Measurements from ENCODE around the gene AGAP1. TPM values are rescaled to one million over a fixed set of nuclear protein-coding genes. Genes with fewer than 3 reads are reported as not detected.

AGAP1 gene
- polyA plus RNA-seq, 4 donors: 17.5 to 19.9 (median 19.3) TPM

DNA sequence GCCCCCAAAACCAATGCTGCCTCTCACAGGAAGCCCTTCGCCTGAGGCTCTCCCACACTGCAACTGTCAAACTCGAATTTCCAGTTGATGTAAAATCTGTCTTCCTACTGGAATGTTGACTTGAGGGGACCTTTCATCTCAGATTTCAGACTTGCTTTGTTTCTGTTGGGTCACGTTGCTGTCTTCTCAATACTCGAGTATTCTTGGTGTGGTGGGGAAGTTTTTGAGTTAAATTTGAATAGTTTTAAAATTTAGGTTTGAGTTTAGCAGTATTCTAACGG is 50.8 kb downstream of the AGAP1 start:
- DNase-seq (ENCODE audit: low read depth in 4 of 4, low spot score in 3 of 4): no peak

DNA sequence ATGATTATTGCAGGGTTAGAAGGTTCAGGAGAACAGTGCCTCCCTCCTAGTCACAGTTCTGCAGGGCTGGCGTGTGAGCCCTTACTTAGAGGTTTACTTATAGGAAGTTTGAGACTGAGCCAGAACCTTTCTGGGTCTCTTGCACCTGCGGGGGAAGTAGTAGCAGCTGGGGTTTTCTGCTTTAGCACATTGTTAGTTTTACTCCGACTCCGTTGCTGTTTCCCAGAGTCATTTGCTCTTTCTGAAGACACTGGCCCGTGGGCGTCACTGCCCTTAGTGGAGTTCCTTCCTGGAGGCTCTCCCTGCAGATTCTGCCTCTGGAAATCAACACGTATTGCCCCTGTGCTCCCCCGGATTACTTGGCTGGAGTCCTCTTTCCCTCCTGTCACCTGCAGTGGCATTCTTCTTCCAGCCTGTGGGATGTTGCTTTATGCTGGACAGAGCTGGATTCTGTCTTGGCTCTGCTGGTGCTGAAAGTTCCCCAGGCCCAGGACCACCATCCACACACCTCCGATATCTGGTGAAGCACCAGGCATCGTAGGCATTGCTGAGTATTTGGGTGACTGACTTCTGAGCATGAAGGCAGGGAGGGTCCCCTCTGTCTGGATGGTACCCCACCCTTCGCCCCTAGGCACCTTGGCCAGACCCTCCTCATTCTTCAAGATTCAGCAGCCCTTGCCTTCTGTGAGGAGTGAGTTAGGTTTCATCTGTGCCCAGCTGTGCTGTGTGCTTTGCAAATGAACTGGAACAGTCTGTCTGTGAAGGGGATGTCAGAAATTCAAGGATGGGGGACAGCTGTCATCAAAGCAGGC is 51.7 kb downstream of the AGAP1 start:
- DNase-seq (ENCODE audit: low read depth in 4 of 4, low spot score in 3 of 4): no peak

DNA sequence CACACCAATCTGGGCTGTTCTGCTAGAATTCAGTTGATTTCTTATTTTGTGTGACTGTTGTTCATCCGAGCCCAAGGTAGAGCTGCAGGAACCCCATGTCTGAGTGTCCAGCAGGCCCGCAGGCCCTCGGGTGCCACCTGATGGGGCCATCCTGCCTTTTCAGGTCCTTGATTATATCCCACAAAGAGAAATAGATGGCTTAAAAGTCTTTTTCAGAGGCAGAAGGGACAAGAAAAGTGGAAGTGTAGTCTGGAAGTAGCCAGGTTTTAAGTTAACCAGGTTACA is 52.2 kb downstream of the AGAP1 start:
- DNase-seq (ENCODE audit: low read depth in 4 of 4, low spot score in 3 of 4): no peak

DNA sequence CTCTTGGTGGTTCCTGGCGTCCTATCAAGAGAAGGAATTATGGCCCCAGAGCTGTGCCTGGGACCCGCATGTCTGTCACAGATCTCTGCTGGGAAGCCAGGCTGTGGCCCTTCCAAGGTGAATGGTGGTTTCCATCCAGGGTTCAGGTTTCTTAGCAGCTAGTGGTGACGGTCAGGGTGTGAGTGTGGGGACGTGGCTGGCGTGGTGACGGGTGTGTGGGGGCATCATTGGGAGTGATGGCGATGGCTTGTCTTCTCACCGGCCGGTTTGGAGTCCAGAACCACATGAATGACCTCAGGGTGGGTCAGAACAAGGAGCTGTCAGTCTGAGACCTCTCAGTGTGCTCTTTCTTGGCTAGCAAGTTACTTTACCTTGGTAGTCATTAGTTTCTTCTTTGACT is 52.6 kb downstream of the AGAP1 start:
- DNase-seq (ENCODE audit: low read depth in 4 of 4, low spot score in 3 of 4): no peak

DNA sequence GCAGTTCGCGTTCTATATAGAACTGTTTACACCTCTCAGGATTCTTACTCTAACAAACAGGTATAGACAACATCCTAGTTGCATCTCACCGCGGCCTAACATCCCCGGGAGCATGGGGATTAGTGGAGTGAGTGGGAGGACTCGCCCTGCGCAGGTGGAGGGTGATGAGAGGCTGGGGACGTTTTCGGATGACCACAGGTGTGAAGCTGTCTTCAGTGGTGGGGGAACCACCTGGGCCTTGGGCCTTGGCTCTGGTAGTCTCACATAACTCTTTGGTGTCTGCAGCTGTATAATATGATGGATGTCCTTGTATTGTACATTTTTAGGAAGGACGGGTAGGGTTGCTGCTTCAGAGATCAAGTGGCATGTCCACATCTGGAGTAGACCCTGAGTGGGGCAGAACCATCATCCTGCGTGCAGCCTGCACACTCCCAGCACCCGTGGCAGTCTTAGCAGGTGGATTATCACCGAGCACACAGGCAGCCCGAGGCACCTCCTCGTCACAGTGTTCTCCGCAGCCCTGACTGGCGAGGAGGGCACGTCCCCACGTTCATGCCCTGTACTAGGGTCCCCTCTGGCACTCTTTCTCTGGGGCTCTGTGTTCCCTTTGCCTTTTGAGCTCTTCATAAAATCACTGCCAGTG is 56.0 kb downstream of the AGAP1 start:
- no peak for DNase-seq (ENCODE audit: low read depth in 4 of 4, low spot score in 3 of 4)

DNA sequence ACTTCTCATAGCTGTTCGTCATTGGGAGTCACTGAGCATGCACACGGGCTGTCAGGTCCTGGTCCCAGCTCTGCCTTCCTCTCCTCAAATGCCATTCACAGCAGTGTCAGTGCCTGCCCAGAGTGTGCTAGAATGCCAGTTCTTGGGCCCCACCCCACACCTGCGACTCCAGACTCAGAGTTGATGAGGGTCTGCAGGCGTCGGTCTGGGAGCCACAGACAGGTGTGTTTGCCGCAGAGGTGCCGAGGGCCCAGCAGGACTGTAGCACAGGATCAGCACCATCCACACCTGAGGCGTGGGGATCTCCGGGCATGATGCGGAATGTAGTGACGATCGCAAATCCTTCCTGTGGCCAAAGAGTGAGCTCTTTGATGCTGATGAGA is 56.5 kb downstream of the AGAP1 start:
- no peak for DNase-seq (ENCODE audit: low read depth in 4 of 4, low spot score in 3 of 4)

DNA sequence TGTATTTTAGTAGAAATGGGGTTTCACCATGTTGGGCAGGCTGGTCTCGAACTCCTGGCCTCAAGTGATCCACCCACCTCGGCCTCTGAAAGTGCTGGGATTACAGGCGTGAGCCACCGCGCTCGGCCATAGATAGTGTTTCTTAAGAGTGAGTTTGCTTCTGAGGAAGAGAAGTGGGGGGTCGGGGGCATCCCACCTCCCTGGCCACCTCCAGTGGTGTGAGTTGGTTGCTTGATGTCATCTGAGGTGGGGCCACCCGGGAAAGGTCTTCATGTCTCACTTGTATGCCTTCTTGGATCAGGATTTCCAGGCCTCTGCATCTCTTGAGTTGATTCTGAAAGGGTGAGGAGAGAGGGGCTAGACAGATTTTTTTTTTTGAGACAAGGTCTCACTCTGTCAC is 57.1 kb downstream of the AGAP1 start:
- DNase-seq (ENCODE audit: low read depth in 4 of 4, low spot score in 3 of 4): no peak

DNA sequence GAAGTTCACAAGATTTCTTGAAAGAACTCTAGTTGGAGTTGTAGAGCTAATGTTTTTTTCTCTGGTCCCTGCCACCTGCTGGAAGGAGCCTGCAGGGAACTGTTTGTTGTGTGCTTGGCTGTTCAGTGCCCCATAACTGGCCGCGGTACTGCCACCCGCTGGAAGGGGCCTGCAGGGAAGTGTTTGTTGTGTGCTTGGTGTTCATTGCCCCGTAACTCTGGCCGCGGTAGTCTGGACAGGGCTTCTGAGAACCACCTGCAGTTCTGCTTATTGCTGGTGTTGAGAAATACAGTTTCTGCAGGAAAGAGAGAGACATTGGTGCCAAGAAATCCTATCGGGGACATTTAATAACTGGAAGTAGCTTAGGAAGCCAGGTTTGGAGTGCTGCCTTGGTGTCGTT is 58.1 kb downstream of the AGAP1 start:
- DNase-seq (ENCODE audit: low read depth in 4 of 4, low spot score in 3 of 4): peak in 1 of 4 donors; percentile 47

DNA sequence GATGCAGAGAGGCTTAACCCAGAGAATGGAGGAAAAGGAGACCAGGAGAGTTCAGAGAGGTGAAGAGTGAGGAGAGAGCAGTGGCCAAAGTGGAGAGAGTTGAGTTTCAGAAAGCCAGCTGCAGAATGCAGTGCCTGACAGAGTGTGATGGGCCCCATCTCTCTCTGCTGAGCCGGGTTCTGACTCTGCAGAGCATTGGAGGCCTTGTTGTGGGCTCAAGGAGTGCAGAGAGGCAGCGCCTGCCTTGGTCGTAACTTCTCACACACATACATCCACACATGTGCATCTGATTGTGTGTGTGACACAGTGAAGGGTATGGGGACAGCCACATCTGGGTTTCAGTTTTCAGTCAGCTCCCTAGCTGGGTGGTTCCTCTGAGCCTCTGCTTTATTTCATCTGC is 58.8 kb downstream of the AGAP1 start:
- no peak for DNase-seq (ENCODE audit: low read depth in 4 of 4, low spot score in 3 of 4)

DNA sequence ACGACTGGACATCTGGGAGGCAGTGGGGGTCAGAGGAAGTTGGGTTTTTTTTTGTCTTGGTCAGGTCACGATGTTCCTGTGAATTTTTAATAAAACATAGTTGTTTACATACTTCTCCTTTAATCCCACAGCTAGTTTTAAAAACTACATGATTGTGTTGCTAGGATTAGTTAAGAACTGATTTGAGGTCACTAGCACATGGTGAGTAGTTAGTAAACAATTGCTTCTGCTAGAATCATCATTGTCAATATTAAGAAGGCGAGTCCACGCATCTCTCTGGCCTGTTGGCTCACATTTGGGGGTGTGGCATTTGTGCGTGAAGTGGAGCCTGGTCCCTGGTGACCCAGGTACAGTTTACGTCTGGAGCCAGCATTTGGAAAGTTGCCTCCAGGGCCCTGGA is 59.4 kb downstream of the AGAP1 start:
- no peak for DNase-seq (ENCODE audit: low read depth in 4 of 4, low spot score in 3 of 4)

DNA sequence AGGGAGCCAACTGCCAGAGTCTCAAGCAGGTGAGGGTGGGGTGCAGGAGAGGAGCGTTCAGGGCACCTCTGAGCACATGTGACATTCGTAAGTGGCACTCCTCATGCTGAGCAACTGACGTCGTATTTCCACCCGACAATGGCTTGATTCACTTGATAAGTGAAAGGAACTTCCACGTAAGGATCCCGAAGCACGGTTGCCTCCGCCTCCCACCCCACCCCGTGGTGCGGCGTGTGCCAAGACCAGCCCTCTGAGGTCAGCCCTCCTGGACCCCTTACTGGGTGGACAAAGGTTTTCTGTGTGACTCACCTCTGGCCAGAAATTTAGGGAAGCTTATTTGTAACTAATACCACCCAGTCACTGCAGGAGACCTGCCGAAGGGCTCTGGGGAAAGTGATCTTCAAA is 59.9 kb downstream of the AGAP1 start:
- no peak for DNase-seq (ENCODE audit: low read depth in 4 of 4, low spot score in 3 of 4)

DNA sequence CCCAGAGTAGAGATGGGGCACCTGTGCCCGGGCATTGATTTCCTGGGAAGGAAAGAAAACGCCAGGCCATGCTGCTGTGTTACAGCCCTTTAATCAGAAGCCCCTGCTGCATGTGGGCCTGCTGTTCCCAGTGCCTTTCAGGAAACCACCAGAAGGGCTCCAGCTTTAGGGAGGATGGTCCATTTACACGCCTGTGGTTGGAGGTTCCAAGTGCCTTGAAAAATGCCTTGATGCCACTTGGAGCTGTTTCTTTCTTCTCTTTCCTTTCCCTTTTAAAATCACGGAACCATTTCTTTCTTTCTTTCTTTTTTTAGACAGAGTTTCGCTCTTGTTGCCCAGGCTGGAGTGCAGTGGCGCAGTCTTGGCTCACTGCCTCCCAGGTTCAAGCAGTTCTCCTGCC is 60.5 kb downstream of the AGAP1 start:
- DNase-seq (ENCODE audit: low read depth in 4 of 4, low spot score in 3 of 4): no peak

DNA sequence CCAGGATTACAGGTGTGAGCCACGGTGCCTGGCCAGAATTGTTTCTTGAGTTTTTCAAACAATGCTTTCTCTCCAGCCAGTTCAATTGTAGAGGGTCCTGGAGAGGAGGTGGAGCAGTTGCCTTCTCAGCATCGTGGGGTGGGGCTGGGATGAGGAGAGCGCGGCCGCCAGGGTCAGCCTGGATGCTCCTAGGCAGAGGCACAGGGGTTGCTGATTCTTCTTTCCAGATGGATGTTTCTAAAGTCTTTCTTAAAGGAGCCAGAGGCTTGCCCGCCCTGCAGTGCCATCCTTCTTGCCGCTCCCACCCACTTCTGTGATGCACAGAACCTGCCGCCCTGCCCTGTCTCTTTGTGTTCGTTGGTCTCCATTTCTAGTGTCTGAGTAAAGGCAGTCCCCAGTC is 61.1 kb downstream of the AGAP1 start:
- no peak for DNase-seq (ENCODE audit: low read depth in 4 of 4, low spot score in 3 of 4)

DNA sequence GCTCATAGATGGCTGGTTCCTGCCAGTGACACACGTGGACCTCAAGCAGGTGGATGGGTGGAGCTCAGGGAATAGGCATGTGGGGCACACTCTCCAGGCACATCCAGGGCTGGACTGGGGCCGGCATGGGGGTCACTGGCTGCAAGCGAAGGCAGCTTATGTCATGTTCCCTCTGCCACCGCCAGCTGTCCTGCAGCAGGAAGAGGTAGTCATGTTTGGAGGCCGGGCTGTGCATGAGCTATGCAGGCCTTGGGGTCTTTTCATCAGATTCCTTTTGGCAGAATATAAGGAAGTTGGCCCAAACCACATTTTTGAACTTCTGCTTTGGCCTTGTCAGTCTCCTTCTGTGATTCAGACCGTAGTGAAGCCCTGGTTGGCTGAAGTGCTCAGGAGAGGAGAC is 61.5 kb downstream of the AGAP1 start:
- DNase-seq (ENCODE audit: low read depth in 4 of 4, low spot score in 3 of 4): no peak

DNA sequence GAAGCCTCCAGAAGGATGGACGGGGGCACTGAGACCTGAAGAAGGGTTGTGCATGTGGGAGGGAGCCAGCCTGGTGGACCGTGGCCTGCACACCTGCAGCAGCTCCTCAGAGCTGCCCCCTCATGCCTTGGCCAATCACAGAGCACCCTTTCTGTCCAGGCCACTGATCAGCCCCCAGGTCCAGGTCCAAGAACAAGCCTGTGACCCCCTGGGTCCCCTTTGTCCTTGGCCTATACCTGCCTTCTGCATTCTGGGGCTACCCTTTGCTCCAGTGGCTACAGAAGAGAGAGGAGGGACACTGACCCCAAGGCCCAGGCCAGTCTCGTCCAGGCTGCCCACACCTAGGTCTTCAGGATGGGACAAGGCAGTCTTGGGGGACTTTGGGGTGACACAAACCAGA is 62.2 kb downstream of the AGAP1 start:
- no peak for DNase-seq (ENCODE audit: low read depth in 4 of 4, low spot score in 3 of 4)

DNA sequence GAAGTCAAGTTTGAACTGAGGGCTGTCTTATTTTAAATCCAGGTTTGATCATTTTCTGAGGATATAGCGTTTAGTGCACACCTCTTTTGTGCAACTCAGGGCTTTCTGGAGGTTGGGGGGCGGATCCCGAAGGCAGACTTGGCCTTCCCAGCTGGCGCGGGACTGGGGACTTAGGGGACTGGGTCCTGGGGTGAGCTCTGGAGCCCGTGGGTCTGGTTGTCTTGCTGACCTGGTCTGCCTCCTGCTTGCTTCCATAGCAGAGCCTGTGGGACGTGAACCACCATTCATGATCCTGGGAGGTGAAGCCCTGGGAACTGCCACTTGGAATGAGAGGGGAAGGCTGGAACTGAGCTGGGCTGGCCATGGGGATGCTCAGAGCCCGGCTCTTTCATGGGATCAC is 63.1 kb downstream of the AGAP1 start:
- no peak for DNase-seq (ENCODE audit: low read depth in 4 of 4, low spot score in 3 of 4)

DNA sequence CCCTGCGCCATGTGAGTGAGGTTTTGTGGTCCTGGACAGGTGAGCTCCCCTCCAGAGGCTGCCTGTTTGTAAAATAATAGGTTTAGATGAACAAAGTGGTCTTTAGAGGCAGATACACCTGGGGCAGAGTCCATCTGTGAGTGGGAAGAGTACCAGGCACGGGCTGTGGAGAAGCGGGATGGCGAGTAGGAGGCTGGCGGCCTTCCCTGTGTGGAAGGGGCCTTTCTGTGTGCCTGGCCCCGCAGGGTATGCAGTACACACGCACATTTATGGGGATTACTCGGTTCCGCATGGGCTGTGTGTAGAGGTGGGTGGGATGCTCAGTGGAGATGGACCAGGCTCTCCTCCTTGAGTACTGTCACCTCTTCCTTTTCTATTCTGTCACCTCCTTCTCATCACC is 64.1 kb downstream of the AGAP1 start:
- DNase-seq (ENCODE audit: low read depth in 4 of 4, low spot score in 3 of 4): no peak

DNA sequence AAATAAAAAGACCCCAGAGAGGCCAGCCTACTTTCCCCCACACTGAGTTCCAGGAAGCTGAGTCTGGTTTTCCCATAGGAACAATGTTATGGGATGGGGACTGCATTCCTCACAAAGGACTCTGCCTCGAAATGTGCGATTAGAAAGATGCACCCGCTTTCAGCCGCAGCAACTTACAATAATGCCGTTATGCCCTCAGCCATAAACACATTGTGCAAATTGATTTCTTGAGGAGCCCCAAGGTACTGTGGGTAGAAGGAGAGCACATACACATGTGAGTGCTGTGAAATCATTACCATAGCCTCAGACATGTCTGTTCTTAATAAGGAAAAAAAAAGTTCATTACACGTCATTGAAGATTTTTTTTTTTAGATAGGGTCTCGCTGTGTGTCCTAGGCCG is 64.7 kb downstream of the AGAP1 start:
- no peak for DNase-seq (ENCODE audit: low read depth in 4 of 4, low spot score in 3 of 4)

DNA sequence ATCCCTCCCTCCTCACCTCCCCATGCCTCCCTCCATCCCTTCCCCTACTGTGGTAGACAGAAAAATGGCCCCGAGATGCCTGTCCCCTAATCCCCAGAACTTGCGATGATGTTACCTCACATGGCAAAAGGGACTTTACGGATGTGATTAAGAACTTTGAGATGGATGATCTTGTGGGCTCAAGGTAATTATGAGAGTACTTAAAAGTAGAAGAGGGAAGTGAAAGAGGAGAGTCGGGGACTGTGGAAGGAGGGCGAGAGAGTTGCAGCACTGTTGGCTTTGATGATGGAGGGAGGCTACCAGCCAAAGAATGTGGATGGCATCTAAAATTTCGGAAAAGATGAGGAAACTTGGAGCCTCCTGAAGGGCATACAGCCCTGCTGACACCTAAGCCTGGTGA is 66.5 kb downstream of the AGAP1 start:
- DNase-seq (ENCODE audit: low read depth in 4 of 4, low spot score in 3 of 4): no peak

DNA sequence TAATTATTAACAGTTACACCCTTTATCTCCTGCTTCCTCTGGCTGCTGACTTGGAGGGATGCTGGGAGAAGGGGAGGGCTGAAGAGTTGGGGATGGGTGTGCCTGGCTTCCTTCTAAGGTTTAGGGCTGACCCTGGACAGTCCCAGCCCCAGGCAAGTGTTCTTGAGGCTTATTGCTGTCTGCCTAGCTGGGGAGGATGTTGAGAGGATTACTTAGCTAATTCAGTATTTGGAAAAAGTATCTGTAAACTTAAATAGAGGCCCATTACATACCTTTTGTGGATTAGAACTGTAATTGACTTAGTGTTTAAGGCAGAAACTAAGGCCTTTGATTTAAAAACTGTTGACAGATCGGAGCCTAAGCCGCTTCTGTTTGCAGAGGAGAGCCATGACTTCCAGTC is 67.6 kb downstream of the AGAP1 start:
- DNase-seq (ENCODE audit: low read depth in 4 of 4, low spot score in 3 of 4): no peak

DNA sequence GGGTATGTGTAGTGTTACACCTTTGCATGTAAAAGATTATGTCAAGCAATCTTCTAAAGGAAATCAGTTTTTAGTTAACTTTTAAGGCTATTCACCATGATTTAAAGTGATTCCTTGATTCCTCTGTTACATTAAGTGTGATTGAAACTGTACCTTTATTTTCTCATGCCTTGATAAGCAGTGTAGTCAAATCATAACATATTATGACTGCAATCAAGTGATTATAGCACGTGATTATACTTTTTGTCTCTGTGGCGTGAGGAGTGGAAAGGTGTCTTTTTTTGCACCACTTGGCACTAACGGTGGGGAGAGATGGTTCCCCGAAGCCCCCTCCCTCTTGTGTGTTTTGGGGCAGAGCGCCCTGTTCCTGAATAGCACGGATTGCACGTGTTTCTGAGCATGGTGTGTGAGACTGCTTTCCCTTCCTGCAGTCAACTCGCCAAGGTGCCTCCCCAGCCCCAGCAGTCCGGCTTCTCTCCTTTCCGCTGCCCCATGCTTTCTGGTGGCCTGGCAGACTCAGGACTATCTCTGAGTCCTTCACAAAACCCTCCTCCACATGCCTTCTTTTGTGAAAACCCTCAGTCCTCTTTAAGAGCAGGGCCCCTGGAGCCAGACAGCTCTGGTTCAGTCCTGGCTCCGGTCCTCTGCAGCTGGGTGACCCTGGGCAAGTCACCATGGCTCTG is 68.4 kb downstream of the AGAP1 start:
- no peak for DNase-seq (ENCODE audit: low read depth in 4 of 4, low spot score in 3 of 4)

DNA sequence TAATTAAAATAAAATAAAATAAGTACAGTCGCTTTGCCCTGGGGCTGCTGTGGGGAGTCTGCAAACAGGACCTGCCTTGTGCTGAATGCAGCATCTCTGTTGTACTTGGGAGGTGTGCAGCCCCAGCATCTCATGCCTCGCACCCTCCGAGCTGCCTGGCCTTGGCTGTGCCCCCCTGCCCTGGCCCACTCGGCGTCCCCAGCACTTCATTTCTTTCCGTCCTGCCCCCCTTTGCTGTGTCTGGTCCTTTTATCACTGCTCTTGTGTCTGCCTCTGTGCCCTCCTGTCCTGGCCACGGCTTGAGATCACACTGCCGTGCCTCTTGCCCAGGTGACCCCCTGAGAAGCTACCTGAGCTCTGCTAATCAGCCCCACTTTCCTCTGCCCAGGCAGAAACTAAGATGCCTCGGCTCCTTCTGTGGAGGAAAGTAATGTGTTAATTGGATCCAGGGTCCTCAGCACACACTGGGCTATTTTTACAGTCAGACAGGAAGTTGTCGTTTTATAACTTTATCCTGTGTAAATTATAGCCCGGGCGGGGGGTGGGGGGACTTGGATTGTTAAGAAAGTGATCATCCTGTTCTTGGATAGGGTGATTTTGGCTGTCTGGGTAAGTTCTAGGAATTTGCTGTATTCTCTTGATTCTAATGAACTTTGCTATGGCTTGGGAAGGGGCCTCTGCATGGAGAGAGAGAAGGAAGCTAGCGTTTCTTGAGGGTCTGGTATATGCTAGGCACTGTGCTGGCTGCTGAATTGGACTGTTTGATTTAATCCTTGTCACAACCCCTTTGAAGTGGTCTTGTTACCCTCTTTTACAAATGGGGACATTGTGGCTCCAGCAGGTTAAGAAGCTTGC is 69.4 kb downstream of the AGAP1 start:
- no peak for DNase-seq (ENCODE audit: low read depth in 4 of 4, low spot score in 3 of 4)

Data from left renal pelvis (tissue), 4 donors.